ENCODE results near the gene AFAP1.

- TF ChIP-seq YY1 (IDR thresholded peaks at IDR 0.05; ENCODE audit: insufficient read depth, insufficient read length): no peak
- no peak for TF ChIP-seq ZNF274 (IDR thresholded peaks at IDR 0.05; ENCODE audit: low read depth, low read length)
- no peak for TF ChIP-seq SUZ12 (IDR thresholded peaks at IDR 0.05; ENCODE audit: extremely low read depth, insufficient read depth, insufficient read length)
Observed at GRCh38 chr4:7857993-7858392, 81.7 kb downstream of the AFAP1 start.
